Ovary (tissue), 9 donors: ENCODE results near the gene CUL3. TPM values are rescaled to one million over a fixed set of nuclear protein-coding genes. Genes with fewer than 3 reads are reported as not detected.

Source experiments
- DNase-seq, 5 donors: peaks; one replicate each; pipeline ENCODE4 v3.0.0-alpha.2; 2019 to 2020
- H3K27ac ChIP-seq, 2 donors: fragments of 200-600 bp; one replicate each; pipeline versions ENCODE4 v1.5.1 to v1.8.0; 2019 to 2022
- H3K27me3 ChIP-seq: fragments of 200-600 bp; one replicate; pipeline ENCODE4 v1.8.0; 2022
- H3K36me3 ChIP-seq: fragments of 200-600 bp; sonication (generic); one replicate; pipeline ENCODE4 v1.5.1; 2019
- H3K4me1 ChIP-seq: one replicate; pipeline ENCODE4 v1.8.1; 2013; ENCODE audit warnings: mild to moderate bottlenecking, moderate library complexity; ENCODE audit not compliant: insufficient read depth
- H3K4me3 ChIP-seq: fragments of 200-600 bp; sonication (generic); one replicate; pipeline ENCODE4 v1.5.1; 2017
- H3K9me3 ChIP-seq, 2 donors: fragments of 200-600 bp in 1 of 2; sonication (generic) in 1 of 2; one replicate each; pipeline versions ENCODE4 v1.5.1 to v1.8.1; 2013 to 2019; ENCODE audit warnings: mild to moderate bottlenecking in 1 of 2, moderate library complexity in 1 of 2
- EP300 ChIP-seq: sonication (generic); formaldehyde crosslinking; IDR thresholded peaks from one replicate; pipeline ENCODE4 v1.6.1; 2017; ENCODE audit warnings: antibody characterized with exemption
- POLR2A ChIP-seq: fragments of 450-650 bp; IDR thresholded peaks from one replicate; pipeline ENCODE4 v1.6.1; 2017; ENCODE audit warnings: antibody characterized with exemption, mild to moderate bottlenecking, moderate library complexity
- WGBS, 3 donors: extraction: QIAGEN DNeasy Blood & Tissue Kit in 1 of 3; methylation state at CpG; one replicate each; pipeline versions ENCODE4 v1.1.5 to v1.1.7; 2013 to 2017; 5-methylcytosine and 5-hydroxymethylcytosine counted together
- intact Hi-C, 4 donors: fragments of 100-400 bp; cut with DNase I; formaldehyde crosslinking; loops; one replicate each; pipeline versions ENCODE4 v1.11.0 to v1.15.1; 2022 to 2023
- polyA plus RNA-seq, 2 donors: library from polyadenylated mRNA; stranded (reverse); fragments of 200-250 nt in 1 of 2; fragments of 350-450 nt in 1 of 2; fragmentation: Illumina TruSeq in 1 of 2; extraction: RNeasy Lipid Tissue Mini Kit (QIAGEN cat#74804) in 1 of 2; gene quantifications; one replicate each; pipeline ENCODE4 v1.2.3, GENCODE V29; 2013 to 2014
- total RNA-seq, 7 donors: library from RNA; depleted of rRNA in 2 of 7; stranded (reverse); fragments of >200 nt in 2 of 7; fragmentation: NEBNext Ultra II Directional in 3 of 7; extraction: Animal tissue kit (Norgen Biotek cat#: 25700) in 3 of 7; gene quantifications; one replicate each; pipeline versions ENCODE4 v1.1.0 to v1.2.4, GENCODE V29; 2016 to 2023
- TF ChIP-seq, protein P1 (sequence below), 3 donors: fragments of 450-650 bp in 2 of 3; fragments of 200-600 bp in 1 of 3; IDR thresholded peaks; one replicate each; pipeline versions ENCODE4 v1.5.1 to v1.8.0; 2016 to 2022; ENCODE audit warnings: antibody characterized with exemption in 3 of 3, mild to moderate bottlenecking in 1 of 3
- donor health status: DM: no; HTN: no; CAD: no; lungs with moderate emphysema.
- donor health status: DM: no; HTN: no; CAD: no.
- donor health status: Bipolar disorder and iron deficiency.
- donor health status: DM: yes; HTN: yes; CAD: no.
- donor health status: DM: no; HTN: no; CAD: no.
- donor health status: DM: yes; HTN: yes; CAD: no.

The CUL3 gene
- total and polyA plus RNA-seq, 9 donors, result 50.0 to 83.3 (median 66.3) TPM

DNA sequence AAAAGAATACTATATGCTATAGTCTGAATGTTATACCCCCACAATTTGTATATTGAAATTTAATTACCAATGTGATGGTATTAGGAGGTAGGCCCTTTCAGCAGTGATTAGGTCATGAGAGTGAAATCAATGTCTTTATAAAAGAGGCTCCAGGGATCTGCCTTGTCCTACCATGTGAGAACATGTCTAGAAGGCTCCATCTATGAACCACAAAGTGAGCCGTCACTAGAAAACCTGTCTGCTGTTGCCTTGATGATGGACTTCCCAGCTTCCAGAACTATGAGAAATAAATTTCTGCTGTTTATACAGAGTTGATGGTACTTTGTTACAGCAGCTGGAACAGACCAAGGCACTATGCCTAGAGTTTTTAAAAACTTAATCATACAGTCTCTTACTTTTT, 136.9 kb downstream of the CUL3 start:
- DNase-seq, result no peak
- WGBS, 3 donors, result 82 to 98% (median 89%) methylated on average over 1 of the region's 1 CpG
- H3K27ac ChIP-seq, result no peak overlapping the region
- H3K9me3 ChIP-seq, result no peaks in the 10 kb centered on the region
- H3K27me3 ChIP-seq, result no peaks in the 10 kb centered on the region
- TF ChIP-seq, protein P1, sequence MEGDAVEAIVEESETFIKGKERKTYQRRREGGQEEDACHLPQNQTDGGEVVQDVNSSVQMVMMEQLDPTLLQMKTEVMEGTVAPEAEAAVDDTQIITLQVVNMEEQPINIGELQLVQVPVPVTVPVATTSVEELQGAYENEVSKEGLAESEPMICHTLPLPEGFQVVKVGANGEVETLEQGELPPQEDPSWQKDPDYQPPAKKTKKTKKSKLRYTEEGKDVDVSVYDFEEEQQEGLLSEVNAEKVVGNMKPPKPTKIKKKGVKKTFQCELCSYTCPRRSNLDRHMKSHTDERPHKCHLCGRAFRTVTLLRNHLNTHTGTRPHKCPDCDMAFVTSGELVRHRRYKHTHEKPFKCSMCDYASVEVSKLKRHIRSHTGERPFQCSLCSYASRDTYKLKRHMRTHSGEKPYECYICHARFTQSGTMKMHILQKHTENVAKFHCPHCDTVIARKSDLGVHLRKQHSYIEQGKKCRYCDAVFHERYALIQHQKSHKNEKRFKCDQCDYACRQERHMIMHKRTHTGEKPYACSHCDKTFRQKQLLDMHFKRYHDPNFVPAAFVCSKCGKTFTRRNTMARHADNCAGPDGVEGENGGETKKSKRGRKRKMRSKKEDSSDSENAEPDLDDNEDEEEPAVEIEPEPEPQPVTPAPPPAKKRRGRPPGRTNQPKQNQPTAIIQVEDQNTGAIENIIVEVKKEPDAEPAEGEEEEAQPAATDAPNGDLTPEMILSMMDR (IDR thresholded peaks at IDR 0.05), result no peak
- TF ChIP-seq EP300, result no peak
- TF ChIP-seq POLR2A, result no peak
- H3K4me3 ChIP-seq, result no peak overlapping the region
- H3K36me3 ChIP-seq, result no peaks in the 10 kb centered on the region
- no peaks in the 10 kb centered on the region for H3K4me1 ChIP-seq
- intact Hi-C loops, result no loop called here

DNA sequence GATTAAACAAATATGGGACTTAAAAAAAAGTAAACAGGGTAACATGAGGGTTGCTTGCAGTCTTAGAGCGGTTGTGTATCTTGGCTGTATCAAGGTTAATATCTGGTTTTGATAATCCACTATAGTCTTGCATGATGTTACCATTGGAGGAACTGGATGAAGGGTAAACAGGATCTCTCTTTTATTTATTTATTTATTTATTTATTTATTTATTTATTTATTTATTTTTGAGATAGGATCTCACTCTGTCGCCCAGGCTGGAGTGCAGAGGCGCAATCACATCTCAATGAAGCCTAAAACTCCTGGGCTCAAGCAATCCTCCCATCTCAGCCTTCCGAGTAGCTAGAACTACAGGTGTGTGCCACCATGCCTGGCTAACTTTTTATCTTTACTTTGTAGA, 140.4 kb downstream of the CUL3 start:
- DNase-seq, result no peak
- TF ChIP-seq POLR2A (no peak), EP300 (no peak)
- TF ChIP-seq, protein P1 (IDR thresholded peaks at IDR 0.05), result no peak
- Histone ChIP-seq H3K4me1 (no peaks in the 10 kb centered on the region), H3K4me3 (no peak overlapping the region), H3K27ac (no peak overlapping the region), H3K27me3 (no peaks in the 10 kb centered on the region), H3K36me3 (no peaks in the 10 kb centered on the region), H3K9me3 (no peaks in the 10 kb centered on the region)
- 92 to 97% (median 95%) methylated on average over 4 of the region's 4 CpGs for WGBS, 3 donors
- intact Hi-C loops, result no loop called here

DNA sequence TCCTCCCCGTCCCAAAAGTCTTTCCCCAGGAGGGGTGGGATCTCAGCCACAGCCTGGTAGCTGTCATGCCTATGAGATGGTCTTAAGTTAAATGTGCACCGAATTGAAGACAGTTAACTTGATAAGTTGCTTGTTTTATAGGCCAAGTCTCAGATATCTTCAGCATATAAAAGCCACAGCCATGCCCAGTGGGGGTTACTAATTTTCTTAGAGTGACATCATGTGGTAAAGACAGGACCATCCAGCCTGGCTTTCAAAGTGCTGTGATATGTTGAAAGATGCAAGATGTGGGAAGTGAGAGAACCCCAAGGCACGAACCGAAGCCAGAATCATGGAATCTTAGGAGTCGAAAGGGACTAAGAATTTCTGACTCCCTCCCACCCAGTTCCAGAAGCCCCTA, 141.1 kb downstream of the CUL3 start:
- no peaks in the 10 kb centered on the region for H3K27me3 ChIP-seq
- WGBS, 3 donors, result 84 to 90% (median 84%) methylated on average over 5 of the region's 5 CpGs
- H3K4me3 ChIP-seq, result no peak overlapping the region
- intact Hi-C loops, result no loop called here
- TF ChIP-seq EP300, result no peak
- TF ChIP-seq, protein P1 (IDR thresholded peaks at IDR 0.05), result no peak
- no peak for TF ChIP-seq POLR2A
- H3K9me3 ChIP-seq, result no peaks in the 10 kb centered on the region
- no peak overlapping the region for H3K27ac ChIP-seq
- no peaks in the 10 kb centered on the region for H3K36me3 ChIP-seq
- DNase-seq, result no peak
- H3K4me1 ChIP-seq, result no peaks in the 10 kb centered on the region

DNA sequence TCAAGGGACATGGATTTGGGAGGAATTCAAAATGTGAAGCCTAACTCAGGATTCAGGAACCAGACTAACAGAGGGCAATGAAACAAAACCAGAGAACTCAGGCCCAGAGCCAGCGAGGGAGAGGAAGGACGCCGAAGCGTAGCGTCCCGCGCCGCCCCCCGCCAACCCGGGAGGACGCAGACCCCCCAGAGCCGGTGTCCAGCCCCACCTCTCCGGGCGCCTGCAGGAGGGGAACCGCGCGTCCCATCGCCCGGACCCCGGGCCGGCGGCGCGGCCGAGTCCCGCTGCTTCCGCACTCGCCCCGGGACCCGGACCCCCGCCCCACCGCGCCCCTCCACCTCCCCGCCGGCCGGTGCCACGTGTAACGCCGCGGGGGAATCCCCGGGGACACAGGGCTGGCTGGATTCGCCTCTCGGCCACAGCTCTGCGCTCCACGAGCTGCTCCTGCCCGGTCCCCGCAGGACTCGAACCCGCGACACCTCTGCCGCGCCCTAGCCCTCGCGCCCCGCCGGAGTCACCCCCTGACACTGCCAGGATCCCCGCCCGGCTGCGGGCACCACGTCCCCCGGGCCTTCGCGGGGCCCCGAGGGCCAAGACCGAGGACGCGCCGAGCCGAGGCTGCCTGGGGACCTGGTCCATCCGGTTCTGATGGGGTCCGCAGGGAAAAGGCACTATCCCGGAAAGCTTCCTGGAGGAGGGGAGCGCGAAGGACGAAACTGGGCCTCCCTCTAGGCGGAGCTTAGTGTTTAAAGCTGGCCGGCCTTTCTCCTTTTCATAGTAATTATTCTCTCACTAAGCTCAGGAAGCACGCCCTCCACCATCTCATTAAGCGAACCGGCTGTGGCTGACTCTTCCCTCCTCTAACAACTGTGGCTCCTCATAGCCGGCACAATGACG, 142.8 kb downstream of the CUL3 start:
- no peaks in the 10 kb centered on the region for H3K9me3 ChIP-seq
- no peak for DNase-seq
- no peak overlapping the region for H3K27ac ChIP-seq

More for the DNA sequence above, 142.8 kb downstream of the CUL3 start:
- Histone ChIP-seq H3K4me3 (peak overlapping the region; percentile 24), H3K36me3 (no peaks in the 10 kb centered on the region), H3K4me1 (no peaks in the 10 kb centered on the region), H3K27me3 (no peaks in the 10 kb centered on the region)
- WGBS, 3 donors, result 1 to 2% (median 2%) methylated on average over 63 to 82 of the region's 82 CpGs
- intact Hi-C loops, result no loop called here
- TF ChIP-seq EP300, result no peak
- TF ChIP-seq POLR2A, result no peak
- TF ChIP-seq, protein P1 (IDR thresholded peaks at IDR 0.05), result no peak
